Activated CD4-positive, alpha-beta T cell treated with anti-CD3 and anti-CD28 coated beads, Interleukin-2, amount 50 U/mL, for 1 hour (primary cell): Measurements from ENCODE around the gene TMEM17.

Experiments
- DNase-seq: peaks from one replicate; pipeline ENCODE4 v3.0.0-alpha.2; 2020

TMEM17 gene

GRCh38 chr2:62506421-62506750 is 391 bp upstream of the TMEM17 start:
- DNase-seq = no peak

- DNase-seq = no peak
Observed at GRCh38 chr2:62505109-62505749, 766 bp downstream of the TMEM17 start.

GRCh38 chr2:62504657-62505056 is 1.3 kb downstream of the TMEM17 start:
- no peak for DNase-seq

GRCh38 chr2:62501794-62502500 is 4.0 kb downstream of the TMEM17 start:
- DNase-seq = no peak

- no peak for DNase-seq
Observed at GRCh38 chr2:62501069-62501468, 4.9 kb downstream of the TMEM17 start.

GRCh38 chr2:62499430-62500060 is 6.5 kb downstream of the TMEM17 start:
- no peak for DNase-seq

- no peak for DNase-seq
Observed at GRCh38 chr2:62498739-62499138, 7.3 kb downstream of the TMEM17 start.

GRCh38 chr2:62495761-62496160 is 10.2 kb downstream of the TMEM17 start:
- DNase-seq = no peak

GRCh38 chr2:62492048-62492447 is 13.9 kb downstream of the TMEM17 start:
- no peak for DNase-seq

GRCh38 chr2:62489702-62490101 is 16.3 kb downstream of the TMEM17 start:
- no peak for DNase-seq

GRCh38 chr2:62489162-62489561 is 16.8 kb downstream of the TMEM17 start:
- no peak for DNase-seq

- DNase-seq = no peak
Observed at GRCh38 chr2:62486439-62486765, 19.6 kb downstream of the TMEM17 start.

GRCh38 chr2:62485761-62486438 is 20.1 kb downstream of the TMEM17 start:
- no peak for DNase-seq

GRCh38 chr2:62482558-62483352 is 23.2 kb downstream of the TMEM17 start:
- DNase-seq = no peak

- DNase-seq = no peak
Observed at GRCh38 chr2:62479917-62480316, 26.1 kb downstream of the TMEM17 start.

GRCh38 chr2:62478093-62478580 is 27.9 kb downstream of the TMEM17 start:
- no peak for DNase-seq

GRCh38 chr2:62477573-62477972 is 28.4 kb downstream of the TMEM17 start:
- DNase-seq = no peak

GRCh38 chr2:62475172-62476011 is 30.6 kb downstream of the TMEM17 start:
- no peak for DNase-seq

GRCh38 chr2:62474176-62474575 is 31.8 kb downstream of the TMEM17 start:
- no peak for DNase-seq

- DNase-seq = no peak
Observed at GRCh38 chr2:62473246-62473827, 32.7 kb downstream of the TMEM17 start.

GRCh38 chr2:62472312-62472711 is 33.7 kb downstream of the TMEM17 start:
- DNase-seq = no peak

- no peak for DNase-seq
Observed at GRCh38 chr2:62471816-62472215, 34.2 kb downstream of the TMEM17 start.
